A549 (cell line): ENCODE data around the gene ATP13A4.

Source experiments
- PHF8 ChIP-seq: fragments of 200-600 bp; sonication (generic); IDR thresholded peaks from 2 replicates; pipeline ENCODE4 v1.6.1; 2016; ENCODE audit warnings: low read depth, mild to moderate bottlenecking, antibody characterized with exemption, moderate library complexity, borderline replicate concordance
- POLR2A ChIP-seq: IDR thresholded peaks from 2 replicates; pipeline ENCODE4 v1.6.1; 2012; ENCODE audit warnings: mild to moderate bottlenecking, low read length
- POLR2AphosphoS2 ChIP-seq: conservative IDR thresholded peaks from 2 replicates; pipeline ENCODE4 v1.6.1; 2012; ENCODE audit warnings: low read length, improper control_type of control experiment, inconsistent platforms

DNA sequence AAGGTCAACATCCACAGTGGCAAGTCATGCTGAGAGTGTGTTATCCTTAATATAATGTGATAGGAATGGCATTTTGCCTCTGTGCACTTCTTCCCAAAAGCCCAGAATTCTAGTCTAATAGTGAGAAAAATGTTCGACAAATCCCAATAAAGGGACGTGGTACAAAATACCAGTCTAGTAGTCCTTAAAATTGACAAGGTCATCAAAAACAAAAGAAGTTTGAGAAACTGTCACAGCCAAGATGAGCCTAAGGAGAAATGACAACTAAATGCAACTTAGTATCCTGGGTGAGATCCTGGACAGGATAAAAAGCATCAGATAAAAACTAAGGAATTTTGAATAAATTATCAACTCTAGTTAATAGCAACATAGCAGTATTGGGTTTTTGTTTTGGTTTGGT is 14.4 kb upstream of the ATP13A4 start:
- TF ChIP-seq POLR2A: no peak
- TF ChIP-seq POLR2AphosphoS2: no peak
- no peak for TF ChIP-seq PHF8
